Measurements from ENCODE around the gene SPAG9.

DNA sequence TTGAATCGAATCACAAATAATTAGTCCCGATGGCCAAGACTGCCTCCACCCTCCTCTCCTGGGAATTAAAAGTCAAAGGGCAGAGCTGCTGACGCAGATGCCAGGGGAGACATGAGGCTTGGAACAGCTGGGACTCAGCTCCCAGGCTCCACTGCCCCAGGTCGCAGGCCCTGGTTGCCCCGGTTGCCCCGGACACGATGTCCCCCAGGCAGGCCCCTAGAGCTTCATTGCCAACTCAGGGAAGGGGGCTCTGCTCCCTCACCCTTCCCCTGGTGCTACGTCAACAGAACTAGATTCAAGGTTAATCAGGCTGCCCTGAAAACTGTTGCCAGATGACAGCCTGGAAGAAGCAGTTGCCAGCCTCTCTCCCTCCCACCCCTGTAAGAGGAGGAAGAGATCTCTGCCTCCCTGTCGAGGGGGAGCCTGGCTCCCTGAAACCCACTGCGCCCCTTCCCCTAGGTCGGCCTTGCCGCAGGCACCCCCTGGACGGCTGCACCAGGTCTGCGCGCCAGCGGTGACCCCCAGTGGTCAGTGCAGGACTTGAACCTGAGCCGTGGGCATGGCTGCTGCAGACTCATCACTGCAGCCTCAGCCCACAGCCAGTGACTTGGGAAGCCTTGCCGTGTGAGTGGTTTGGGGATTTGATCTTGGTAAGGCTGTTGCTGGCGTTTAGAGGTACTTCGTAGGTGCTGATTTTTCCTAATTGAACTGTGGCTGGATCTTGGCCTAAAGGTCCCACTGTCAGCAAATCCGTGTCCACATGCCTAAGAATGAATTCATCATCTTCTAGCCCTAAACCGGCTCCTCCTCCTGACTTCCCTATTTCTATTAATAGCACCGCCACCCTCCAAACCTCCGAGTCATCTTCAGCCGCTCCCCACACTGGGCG lies 170.4 kb downstream of the SPAG9 start:
- TF ChIP-seq, protein P1, sequence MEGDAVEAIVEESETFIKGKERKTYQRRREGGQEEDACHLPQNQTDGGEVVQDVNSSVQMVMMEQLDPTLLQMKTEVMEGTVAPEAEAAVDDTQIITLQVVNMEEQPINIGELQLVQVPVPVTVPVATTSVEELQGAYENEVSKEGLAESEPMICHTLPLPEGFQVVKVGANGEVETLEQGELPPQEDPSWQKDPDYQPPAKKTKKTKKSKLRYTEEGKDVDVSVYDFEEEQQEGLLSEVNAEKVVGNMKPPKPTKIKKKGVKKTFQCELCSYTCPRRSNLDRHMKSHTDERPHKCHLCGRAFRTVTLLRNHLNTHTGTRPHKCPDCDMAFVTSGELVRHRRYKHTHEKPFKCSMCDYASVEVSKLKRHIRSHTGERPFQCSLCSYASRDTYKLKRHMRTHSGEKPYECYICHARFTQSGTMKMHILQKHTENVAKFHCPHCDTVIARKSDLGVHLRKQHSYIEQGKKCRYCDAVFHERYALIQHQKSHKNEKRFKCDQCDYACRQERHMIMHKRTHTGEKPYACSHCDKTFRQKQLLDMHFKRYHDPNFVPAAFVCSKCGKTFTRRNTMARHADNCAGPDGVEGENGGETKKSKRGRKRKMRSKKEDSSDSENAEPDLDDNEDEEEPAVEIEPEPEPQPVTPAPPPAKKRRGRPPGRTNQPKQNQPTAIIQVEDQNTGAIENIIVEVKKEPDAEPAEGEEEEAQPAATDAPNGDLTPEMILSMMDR (IDR thresholded peaks at IDR 0.05) = peak; percentile 96
- no peak for TF ChIP-seq SIN3A (IDR thresholded peaks at IDR 0.05; ENCODE audit: borderline replicate concordance, insufficient read depth, low read depth, low read length)
- no peak; the same call in 1 of the 2 replicates for TF ChIP-seq POLR2AphosphoS5 (IDR thresholded peaks at IDR 0.05; ENCODE audit: low read depth, low read length)
- TF ChIP-seq, protein P2, sequence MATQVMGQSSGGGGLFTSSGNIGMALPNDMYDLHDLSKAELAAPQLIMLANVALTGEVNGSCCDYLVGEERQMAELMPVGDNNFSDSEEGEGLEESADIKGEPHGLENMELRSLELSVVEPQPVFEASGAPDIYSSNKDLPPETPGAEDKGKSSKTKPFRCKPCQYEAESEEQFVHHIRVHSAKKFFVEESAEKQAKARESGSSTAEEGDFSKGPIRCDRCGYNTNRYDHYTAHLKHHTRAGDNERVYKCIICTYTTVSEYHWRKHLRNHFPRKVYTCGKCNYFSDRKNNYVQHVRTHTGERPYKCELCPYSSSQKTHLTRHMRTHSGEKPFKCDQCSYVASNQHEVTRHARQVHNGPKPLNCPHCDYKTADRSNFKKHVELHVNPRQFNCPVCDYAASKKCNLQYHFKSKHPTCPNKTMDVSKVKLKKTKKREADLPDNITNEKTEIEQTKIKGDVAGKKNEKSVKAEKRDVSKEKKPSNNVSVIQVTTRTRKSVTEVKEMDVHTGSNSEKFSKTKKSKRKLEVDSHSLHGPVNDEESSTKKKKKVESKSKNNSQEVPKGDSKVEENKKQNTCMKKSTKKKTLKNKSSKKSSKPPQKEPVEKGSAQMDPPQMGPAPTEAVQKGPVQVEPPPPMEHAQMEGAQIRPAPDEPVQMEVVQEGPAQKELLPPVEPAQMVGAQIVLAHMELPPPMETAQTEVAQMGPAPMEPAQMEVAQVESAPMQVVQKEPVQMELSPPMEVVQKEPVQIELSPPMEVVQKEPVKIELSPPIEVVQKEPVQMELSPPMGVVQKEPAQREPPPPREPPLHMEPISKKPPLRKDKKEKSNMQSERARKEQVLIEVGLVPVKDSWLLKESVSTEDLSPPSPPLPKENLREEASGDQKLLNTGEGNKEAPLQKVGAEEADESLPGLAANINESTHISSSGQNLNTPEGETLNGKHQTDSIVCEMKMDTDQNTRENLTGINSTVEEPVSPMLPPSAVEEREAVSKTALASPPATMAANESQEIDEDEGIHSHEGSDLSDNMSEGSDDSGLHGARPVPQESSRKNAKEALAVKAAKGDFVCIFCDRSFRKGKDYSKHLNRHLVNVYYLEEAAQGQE (IDR thresholded peaks at IDR 0.05; ENCODE audit: insufficient read depth in 1 of 2, low read depth in 2 of 2, low read length in 1 of 2) = no peak
- TF ChIP-seq TCF7L2 (IDR thresholded peaks at IDR 0.05; ENCODE audit: low read depth, low read length) = no peak

Data from Panc1 (cell line).